HG03039 (cell line): ENCODE measurements around the gene SSB.
"Not testable (repeated sequence)": the region's sequence is repeated elsewhere in the genome, so short reads cannot be mapped to it uniquely, and the experiment has no call there.

ENCODE experiments used
- ATAC-seq: cut with Tn5 transposase; IDR thresholded peaks from one replicate; pipeline ENCODE4 v1.9.1; 2021; ENCODE audit warnings: mild to moderate bottlenecking, moderate library complexity; ENCODE audit not compliant: unreplicated experiment

Gene SSB

GRCh38 chr2:169781249-169782013, 17.2 kb upstream of the SSB start:
- no peak for ATAC-seq

GRCh38 chr2:169782513-169782912, 16.2 kb upstream of the SSB start:
- ATAC-seq, result no peak

- no peak for ATAC-seq
Observed at GRCh38 chr2:169790581-169790980, 8.1 kb upstream of the SSB start.

- no peak for ATAC-seq
Observed at GRCh38 chr2:169795181-169795580, 3.5 kb upstream of the SSB start.

- ATAC-seq, result no peak
Observed at GRCh38 chr2:169796441-169796840, 2.2 kb upstream of the SSB start.

- ATAC-seq, result no peak
Observed at GRCh38 chr2:169797601-169798000, 1.1 kb upstream of the SSB start.

- ATAC-seq, result no peak
Observed at GRCh38 chr2:169798397-169798717, 314 bp upstream of the SSB start.

GRCh38 chr2:169803480-169803879, 4.8 kb downstream of the SSB start:
- ATAC-seq, result no peak

- no peak for ATAC-seq
Observed at GRCh38 chr2:169806586-169806985, 7.9 kb downstream of the SSB start.

- ATAC-seq, result no peak
Observed at GRCh38 chr2:169808221-169808620, 9.6 kb downstream of the SSB start.

GRCh38 chr2:169815849-169816248, 17.2 kb downstream of the SSB start:
- no peak for ATAC-seq

GRCh38 chr2:169816961-169817360, 18.3 kb downstream of the SSB start:
- ATAC-seq, result not testable (repeated sequence)

- ATAC-seq, result not testable (repeated sequence)
Observed at GRCh38 chr2:169817369-169817768, 18.7 kb downstream of the SSB start.

GRCh38 chr2:169818241-169818640, 19.6 kb downstream of the SSB start:
- ATAC-seq, result no peak

- ATAC-seq, result no peak
Observed at GRCh38 chr2:169819106-169819505, 20.4 kb downstream of the SSB start.

GRCh38 chr2:169820101-169820500, 21.4 kb downstream of the SSB start:
- ATAC-seq, result not testable (repeated sequence)

- ATAC-seq, result no peak
Observed at GRCh38 chr2:169822036-169822435, 23.4 kb downstream of the SSB start.

- ATAC-seq, result no peak
Observed at GRCh38 chr2:169822785-169823392, 24.2 kb downstream of the SSB start.

GRCh38 chr2:169823996-169824372, 25.3 kb downstream of the SSB start:
- no peak for ATAC-seq

- ATAC-seq, result peak; percentile 62
Observed at GRCh38 chr2:169824373-169825333, 26.0 kb downstream of the SSB start, which contains the start of gene METTL5. Gene METTL5, minus strand, starts transcription at chr2:169824905. Its CDS starts 308 bp downstream, at chr2:169824597.
